Skin of body (tissue), 2 donors: Measurements from ENCODE around the gene GRK5. TPM values are rescaled to one million over a fixed set of nuclear protein-coding genes. Genes with fewer than 3 reads are reported as not detected.
"Not testable (repeated sequence)": the region's sequence is repeated elsewhere in the genome, so short reads cannot be mapped to it uniquely, and the experiment has no call there.

Source experiments
- DNase-seq: peaks from one replicate; lab custom pipeline; 2025; lab: John Stamatoyannopoulos, UW
- total RNA-seq: library from RNA; depleted of rRNA; stranded (reverse); fragments of >200 nt; gene quantifications from one replicate; pipeline ENCODE4 v1.2.3, GENCODE V29; 2014

Gene GRK5
- total RNA-seq, 1 donor from 2014 or later = 10.7 TPM

DNA sequence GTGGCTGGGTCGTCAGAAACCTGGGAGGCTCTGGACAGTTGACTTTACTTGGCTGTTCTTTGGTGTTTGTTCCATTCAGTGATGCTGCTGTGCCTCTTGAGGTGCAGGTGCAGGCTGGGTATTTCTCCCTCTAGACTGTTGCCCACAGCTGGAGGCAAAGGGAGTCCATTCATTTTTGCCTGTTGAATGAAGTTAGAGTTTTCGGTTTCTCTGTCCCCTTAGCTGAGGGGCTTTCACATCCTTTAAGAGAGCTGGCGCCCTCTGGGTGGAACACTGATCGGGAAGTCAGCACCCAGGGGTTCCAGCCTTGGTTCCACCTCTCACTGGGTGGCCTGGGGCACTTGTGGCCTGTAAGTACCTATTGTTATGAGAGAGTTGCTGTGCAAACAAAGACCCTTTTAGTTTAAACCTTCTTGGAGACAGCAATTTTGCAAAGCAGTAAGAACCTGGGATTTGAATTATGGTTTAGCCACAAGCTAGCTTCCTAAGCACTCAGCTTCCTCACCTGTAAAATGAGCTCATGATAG is 67.2 kb downstream of the GRK5 start:
- no peak for DNase-seq

DNA sequence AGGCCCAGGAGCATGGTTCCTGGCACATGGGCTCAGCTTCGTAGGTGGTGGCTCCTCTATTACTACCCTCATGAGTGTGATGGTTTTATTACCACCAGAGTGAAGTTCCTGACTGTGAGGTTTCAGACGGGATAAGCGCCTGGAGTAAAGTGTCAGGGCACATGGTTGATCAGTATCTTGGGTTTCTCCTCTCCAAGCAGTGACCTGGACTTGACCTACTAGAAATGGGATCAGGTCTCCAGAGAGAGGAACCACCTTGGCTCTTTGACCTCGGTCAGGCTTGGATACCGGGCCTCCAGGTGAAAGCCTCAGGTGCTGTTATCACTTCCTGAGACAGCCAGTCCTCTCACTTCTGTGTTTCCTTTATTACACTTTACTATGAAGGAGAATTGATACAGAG is 67.7 kb downstream of the GRK5 start:
- DNase-seq = no peak

DNA sequence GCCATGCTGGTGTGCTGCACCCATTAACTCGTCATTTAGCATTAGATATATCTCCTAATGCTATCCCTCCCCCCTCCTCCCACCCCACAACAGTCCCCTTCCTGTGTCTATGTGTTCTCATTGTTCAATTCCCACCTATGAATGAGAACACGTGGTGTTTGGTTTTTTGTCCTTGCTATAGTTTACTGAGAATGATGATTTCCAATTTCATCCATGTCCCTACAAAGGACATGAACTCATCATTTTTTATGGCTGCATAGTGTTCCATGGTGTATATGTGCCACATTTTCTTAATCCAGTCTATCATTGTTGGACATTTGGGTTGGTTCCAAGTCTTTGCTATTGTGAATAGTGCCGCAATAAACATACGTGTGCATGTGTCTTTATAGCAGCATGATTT is 68.8 kb downstream of the GRK5 start:
- not testable (repeated sequence) for DNase-seq

DNA sequence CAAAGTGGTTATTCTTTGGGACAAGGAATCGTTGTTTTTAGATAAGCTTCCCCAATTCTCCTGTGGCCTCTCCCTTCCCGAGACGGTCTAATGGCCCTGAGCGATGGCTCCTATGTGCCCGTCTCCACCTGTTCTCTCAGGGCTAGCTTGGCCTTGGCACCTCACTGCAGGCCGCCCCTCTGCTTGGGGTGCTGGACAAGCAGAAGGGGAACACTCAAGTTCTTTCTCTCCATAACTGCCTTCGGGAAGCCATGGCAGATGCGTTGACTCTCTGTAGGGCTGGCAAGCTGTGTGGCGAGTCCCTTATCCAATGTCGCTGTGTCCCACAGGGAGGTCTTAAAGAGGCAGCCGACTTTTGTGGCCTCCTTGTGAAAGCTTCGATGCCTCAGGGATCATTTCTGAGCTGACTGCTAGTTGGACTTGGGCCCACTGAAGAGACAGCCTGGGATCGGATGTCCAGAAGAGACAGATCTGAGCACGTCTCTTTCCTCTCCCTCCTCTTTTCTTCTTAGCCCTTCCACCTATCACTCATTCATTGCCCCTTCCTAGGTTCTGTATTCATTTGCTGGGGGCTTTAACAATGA is 70.8 kb downstream of the GRK5 start:
- DNase-seq = no peak

DNA sequence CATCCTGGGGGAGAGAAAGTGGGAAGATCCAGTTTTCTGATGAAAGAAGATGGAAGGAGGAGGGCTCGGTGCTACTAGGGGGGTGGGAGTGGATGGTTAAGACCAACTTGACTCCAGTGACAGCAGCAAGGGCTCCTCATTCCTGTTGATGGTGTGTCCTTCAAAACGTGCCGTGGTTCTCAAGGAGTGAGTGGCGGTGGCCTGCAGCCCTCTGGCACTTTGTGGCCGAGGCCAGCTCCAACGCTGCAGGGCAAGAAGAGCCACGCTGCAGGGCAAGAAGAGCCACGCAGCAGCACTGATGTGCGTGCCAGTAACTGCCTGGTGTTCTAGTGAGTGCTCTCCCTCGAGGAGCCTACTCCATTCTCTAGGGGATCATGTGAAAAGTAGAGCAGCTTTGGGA is 72.1 kb downstream of the GRK5 start:
- no peak for DNase-seq

DNA sequence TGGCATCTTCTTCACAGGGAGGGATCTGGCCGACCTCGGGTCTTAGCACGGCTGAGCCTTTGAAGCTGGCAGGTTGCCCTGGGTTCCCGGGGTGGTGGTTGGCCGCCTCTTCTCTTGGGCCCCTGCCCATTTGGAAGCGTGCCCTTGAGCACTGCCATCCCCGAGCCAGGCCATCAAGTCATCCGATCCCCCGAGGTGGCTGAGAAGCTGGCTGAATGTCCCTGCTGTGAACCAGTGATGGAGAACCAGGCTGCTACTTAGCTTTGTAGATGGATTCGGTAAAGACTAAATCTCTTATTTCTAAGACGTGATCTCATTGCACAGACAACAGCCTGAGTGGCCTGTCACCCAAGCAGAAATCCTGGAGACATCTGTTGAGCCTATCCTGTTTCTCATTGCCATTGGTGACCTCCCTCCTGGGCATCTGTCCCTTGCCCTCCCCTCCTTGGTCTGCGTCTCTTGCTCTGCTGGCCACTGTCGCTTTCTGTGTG is 74.3 kb downstream of the GRK5 start:
- DNase-seq = no peak

DNA sequence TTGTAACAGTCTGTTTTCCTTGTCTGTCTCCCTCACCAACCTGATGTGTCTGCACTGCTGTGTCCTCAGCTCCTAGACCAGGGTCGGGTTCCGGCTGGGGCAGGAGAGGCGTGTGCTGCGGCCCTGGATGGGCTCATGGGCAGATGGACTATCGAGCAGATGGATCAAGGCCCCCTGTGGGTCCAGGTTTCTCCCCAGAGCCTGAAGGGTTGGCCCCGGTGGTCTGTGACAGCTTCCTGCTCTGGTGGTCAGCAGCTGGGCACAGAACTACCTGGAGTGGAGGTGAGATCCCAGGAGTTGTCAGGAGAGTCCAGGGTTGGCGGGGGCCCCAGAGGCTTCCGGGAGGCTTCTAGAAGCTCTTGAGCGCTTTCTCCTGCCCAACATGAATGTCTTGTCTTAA is 75.1 kb downstream of the GRK5 start:
- no peak for DNase-seq

DNA sequence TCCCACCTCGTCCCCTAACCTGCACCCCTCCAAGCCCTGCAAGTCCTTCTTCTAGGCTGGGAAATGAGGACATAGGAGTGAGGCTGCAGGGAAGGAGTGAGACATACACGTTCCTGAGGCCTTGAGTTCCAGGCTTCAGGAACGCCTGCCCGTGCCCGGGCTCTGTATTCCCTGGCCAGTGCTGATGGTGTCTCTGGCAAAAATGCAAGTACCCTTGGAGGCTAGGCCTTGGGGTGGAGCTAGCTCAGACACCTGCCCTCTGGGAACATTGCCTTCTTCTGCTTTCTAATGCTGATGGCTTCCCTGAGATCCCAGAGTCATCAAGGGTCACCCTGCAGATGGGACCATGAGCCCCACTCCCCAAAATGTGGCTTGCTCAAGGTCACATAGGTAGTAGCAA is 76.0 kb downstream of the GRK5 start:
- DNase-seq = no peak

DNA sequence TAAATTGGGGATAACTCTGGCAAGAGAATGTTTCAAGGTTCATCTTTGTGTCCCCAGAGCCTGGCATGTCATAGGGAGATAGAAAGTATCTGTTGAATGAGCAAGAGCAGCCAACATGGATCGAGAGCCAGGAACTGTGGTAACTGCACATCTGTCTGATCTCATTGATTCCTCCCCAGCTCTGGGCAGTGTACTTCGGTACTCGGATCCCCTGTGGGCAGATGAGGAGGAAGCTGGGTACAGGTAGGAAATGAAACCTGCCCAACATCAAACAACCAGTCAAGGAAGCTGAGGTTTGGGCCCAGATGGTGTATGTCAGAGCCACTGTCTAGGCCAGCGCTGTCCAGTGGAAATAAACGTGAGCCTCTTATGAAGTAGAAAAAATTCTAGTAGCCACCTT is 76.4 kb downstream of the GRK5 start:
- DNase-seq = no peak

DNA sequence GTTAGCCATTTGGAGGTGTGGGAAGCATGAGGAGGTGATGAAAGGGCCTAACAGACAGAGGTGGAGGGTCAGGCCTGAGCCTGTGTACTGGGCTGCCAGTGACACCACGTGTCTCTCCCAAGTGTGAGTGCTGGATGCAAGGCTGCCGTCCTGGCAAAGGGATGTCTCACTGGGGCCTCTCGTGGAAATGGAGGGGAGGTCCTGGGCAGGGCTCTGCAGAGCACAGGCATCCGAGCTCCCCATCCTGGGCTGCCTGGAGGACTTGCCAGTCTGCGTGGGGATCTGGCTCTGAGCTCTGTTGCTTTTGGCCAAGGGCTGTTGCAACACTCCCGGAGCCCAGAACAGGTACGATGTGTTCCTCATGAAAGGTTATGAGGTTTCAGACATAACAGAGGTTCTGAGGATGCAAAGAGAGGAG is 77.3 kb downstream of the GRK5 start:
- DNase-seq = no peak

DNA sequence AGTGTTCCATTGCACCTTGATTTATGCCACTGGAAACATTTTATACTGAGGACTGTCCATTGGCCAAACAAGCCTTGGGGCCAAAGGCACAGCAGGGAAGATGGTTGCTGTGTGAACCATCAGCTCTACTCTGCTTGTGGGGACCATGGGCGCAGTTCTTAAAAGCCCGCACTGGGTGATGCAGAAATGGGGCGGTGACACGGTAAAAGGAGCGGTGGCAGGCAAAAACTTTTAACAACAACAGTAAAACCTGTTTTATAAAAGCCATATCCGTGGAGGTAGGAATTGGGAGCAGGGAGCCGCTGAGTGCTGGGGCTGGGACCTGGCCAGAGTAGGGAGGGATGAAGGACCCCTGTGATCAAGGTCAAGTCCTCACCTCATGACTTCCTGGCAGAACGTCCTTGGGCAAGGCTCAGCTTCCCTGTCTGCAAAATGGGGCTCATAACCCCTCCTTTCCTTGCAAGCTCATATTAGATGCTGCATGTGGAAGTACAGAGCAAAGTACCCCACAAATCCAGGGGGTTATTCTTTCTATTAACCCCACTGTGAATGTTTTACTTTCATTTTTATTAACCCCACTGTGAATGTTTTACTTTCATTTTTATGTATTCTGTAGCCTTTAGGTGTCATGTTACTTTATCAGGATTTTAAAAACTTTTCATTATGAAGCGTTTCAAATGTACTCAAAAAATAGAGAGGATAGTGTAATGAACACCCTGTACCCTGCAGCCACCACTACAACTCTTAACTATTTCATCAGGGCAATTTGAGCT is 78.3 kb downstream of the GRK5 start:
- DNase-seq = no peak

DNA sequence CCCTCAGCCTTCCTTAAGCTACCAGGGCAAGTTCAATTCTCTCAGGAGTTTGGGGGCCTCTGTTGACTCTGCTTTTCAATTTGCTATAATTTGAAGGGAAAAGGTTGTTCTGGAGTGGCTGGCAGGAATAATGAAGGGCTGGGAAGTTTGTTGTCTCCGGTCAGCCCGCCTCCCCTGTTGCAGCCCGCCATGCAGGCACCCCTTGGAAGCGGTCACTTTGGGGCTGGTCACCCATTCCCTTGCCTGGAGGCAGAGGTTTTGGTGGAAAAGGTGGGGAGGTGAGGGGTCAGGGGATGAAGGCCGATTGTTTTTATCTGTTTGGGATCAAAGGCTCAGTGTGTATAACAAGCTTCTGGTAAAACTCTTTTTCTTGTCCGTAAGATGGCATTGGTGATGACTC is 79.1 kb downstream of the GRK5 start:
- DNase-seq = no peak

DNA sequence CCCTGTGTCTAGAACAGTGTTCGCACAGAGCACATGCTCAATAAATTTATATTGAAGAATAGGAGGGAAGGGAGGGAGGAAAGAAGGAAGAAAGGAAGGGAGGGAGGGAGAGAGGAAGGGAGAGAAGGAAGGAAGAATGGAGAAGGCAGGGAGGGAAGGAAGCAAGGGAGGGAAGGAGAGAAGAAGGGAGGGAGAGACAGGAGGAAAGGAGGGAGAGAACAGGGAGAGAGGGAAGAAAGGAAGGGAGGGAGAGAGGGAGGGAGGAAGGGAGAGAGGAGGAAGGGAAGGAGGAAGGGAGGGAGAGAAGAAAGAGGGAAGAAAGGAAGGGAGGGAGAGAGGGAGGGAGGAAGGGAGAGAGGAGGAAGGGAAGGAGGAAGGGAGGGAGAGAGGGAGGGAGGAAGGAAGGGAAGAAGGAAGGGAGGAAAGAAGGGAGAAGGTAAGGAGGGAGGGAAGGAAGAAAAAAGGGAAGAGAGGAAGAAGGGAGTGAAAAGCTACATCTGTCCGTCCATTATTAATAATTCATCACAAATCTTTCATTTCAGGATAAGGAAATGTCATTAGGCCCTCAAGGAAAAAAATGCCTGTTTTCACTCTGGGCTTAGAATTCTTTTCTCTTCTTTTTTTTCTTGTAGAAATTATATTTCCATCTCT is 79.7 kb downstream of the GRK5 start:
- DNase-seq = no peak

DNA sequence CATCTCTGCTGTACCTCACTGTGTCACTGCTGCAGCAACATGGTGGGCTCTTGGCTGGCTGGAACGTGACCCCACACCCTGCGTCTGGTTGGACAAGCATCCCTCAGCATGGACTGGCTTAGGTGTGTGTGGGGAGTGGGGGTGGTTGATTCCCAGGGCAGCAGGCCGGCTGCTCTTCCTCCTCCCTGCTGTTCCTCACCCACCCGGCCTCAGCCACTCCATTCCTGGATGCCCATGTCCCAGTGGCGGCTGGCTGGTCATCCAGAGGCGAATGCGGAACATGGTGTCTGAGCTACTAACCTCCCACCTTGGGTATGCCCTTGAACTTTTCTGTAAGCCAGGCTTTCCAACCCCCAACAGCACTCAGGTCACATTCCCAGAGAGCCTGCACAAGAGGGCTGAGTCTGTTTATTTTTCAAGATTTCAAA is 81.2 kb downstream of the GRK5 start:
- no peak for DNase-seq

DNA sequence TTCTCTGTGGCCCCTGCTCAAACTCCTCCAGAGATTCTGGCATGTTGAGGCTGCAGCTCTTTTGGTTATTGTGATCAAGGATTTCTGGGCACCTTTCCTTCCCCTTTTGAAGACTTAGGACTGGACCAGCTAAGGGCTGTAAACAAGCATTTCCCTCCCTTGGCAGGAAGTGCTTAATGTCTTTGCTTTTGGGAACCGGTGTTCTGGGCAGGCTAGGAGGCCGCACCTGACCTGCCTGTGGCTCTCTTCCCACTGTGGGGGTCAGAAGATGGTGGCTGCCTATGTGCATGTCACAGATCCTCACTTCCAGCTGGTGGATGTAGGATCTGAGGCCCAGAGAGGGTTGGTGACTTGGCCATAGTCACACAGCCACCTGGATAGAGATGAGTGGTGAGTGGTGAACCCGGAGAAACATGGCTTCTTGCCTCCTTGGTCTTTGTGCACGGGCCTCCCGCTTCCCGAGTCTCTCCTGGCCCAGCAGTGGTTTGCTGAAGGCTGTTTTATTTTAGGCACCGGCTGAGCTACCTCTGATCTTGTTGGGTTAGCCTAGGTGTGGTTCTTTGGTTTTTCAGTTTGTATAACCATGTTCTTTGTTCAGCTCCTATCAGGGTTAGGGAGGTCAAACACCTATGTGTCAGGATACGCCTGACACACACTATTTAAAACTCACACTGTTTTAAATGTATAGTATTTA is 82.0 kb downstream of the GRK5 start:
- DNase-seq = no peak

DNA sequence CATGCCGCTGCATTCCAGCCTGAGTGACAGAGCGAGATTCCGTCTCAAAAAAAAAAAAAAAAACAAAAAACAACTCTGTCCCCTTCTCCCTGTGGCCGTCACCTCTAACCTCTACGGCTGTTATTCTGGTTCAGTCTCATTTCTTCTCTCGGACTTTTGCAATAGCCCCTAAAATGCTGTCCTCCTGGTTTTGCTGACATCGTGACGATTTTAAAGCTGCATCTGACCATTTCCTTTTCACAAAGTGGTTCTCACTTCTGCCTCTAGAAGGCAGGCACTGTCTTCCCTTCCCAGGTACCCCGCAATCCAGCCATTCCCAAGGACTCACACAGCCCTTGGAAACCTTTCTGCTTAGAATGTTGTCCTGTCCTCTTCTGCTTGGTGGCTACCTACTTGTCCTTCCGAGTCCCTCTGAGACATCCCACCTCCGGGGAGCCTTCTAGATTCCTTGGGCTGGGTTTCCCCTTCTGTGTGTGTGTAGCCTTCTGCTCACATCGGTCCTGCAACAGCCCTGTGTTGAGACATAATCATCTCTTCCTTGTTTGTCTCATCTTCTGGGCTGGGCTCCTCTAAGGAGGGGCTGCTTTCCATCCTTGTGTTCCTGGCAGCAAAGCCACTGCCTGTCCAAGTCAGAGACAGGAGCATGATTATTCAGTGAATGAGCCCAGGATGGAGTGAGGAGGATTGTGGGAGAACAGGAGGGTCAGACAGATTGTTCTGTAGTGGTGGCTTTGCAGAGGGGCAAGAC is 83.1 kb downstream of the GRK5 start:
- peak; percentile 26 for DNase-seq

DNA sequence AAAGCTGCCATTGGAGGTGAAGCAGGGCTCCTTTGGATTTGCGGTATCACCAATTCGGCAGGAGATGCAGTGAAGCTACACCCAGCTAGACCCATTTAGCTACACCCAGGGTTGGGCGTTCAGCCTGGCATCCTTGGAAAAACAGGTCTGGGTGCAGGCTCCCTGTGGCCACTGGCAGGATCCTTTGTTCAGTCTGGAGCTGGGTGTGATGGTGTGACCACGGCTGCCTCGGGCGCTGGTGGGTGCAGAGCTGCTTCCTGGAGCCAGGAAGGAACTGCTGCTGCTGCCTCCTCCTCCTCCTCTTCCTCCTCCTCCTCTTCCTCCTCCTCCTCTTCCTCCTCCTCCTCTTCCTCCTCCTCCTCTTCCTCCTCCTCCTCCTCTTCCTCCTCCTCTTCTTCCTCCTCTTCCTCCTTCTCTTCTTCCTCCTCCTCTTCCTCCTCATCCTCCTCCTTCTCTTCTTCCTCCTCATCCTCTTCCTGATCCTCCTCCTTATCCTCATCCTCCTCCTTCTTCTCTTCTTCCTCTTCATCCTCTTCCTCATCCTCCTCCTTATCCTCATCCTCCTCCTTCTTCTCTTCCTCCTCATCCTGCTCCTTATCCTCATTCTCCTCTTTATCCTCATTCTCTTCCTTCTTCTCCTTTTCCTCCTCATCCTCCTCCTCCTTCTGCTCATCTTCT is 84.0 kb downstream of the GRK5 start:
- DNase-seq = no peak

DNA sequence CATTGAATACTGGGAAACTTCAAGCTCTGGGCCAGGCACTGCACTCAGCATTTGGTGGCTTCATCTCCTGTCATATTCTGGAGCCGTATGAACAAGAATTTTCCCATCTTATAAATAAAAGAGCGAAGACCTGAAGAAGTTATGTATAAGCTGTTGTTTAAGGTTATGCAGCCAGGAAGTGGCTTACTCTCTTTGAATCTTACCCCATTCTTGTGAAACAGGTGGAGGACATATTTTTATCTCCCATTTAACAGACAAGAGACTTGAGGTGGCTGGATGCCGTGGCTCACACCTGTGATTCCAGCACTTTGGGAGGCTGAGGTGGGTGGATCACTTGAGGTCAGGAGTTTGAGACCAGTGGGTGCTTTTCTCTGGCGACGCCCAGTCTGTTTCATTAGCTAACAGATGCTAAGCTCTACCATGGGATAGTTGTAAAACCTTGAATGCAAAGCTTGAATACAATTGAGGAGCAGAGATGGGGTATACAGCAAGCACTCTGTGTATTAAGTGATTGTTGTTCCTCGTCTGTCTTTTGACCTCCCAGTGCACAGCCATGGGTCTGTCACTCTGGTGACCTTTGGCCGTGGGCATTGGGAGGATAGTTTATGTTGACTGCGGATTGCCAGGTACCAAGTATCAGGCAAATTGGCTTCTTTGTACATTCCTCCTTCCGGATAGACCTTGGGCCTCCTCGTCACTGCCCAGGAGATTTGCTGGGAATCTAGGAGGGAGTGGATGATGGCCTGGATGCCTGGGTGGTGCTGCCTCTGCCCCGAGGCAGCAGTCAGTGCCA is 85.8 kb downstream of the GRK5 start:
- DNase-seq = no peak

DNA sequence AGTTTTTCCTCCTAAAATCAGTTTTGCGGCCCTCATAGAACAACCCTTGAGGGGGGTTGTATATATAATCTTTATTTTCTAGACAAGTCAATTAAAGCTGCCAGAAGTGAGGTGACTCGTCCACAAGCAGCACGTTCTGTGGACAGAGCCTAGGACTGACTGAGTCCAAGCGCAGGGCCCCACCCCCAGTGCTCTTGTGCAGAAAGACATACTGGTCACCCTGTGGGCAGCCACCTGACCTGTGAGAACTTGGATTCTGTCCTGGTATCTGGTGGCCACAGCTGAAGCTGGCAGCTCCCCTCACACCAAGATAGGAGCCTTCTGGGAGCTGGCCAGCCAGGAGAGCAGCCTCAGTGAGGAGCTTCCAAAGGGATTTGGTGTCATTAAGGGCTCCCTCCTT is 89.3 kb downstream of the GRK5 start:
- DNase-seq = no peak
